K562 (cell line): ENCODE measurements around the gene SERTAD1. TPM values are rescaled to one million over a fixed set of nuclear protein-coding genes. Genes with fewer than 3 reads are reported as not detected.

Experiments used
- ATAC-seq: fragments of 200-7000 bp; cut with Tn5 transposase; 3 replicates; pipeline ENCODE4 v1.9.1; 2020; ENCODE audit warnings: moderate library complexity
- BruUV-seq: library from RNA; stranded (reverse); fragments of 400-500 nt; replicated peaks from 2 replicates; lab custom pipeline; 2021; lab: Mats Ljungman, UMichigan
- CTCF ChIA-PET: fragments of 300-600 bp; formaldehyde crosslinking; extraction: SDS; loops from one replicate; lab custom pipeline; 2021; ENCODE audit warnings: low intra/inter-chr PET ratio; lab: Yijun Ruan, JAX
- POLR2A ChIA-PET: fragments of 300-600, 350-650 bp; sonication (Branson Sonifier 250); formaldehyde crosslinking; extraction: SDS; loops from one replicate; lab custom pipeline; 2021; ENCODE audit warnings: antibody characterized with exemption, inconsistent platforms; lab: Yijun Ruan, JAX
- DNase-seq, 4 experiments: peaks; one replicate each; pipeline versions ENCODE4 v3.0.0 to v3.0.0-alpha.2; 2011 to 2018; ENCODE audit warnings: low spot score in 3 of 4, mixed read lengths in 3 of 4; ENCODE audit errors: extremely low read depth in 1 of 4
- FAIRE-seq: peaks from 2 replicates; lab custom pipeline; 2011; peaks lifted over from hg19 to GRCh38; lab: Jason Lieb, UNC
- H2AFZ ChIP-seq: 2 replicates; pipeline ENCODE4 v1.6.0; 2011; ENCODE audit warnings: low read depth, low read length, control low read depth, inconsistent platforms
- H3K27ac ChIP-seq: fragments of 200-600 bp; 3 replicates; pipeline ENCODE4 v1.8.0; 2011; ENCODE audit warnings: low read depth, mild to moderate bottlenecking, control low read depth, inconsistent platforms, low read length, moderate library complexity, mixed read lengths; ENCODE audit errors: extremely low read depth
- H3K27me3 ChIP-seq, 2 experiments: fragments of 300-600 bp in 1 of 2; 2 replicates in 1 of 2; 3 replicates in 1 of 2; pipeline versions ENCODE4 v1.6.0 to v1.8.0; 2011; ENCODE audit warnings: inconsistent platforms in 2 of 2, low read length in 2 of 2, mild to moderate bottlenecking in 1 of 2, mixed read lengths in 1 of 2, moderate library complexity in 1 of 2; ENCODE audit not compliant: control insufficient read depth in 2 of 2, insufficient read depth in 2 of 2
- H3K36me3 ChIP-seq: fragments of 300-600 bp; 3 replicates; pipeline ENCODE4 v1.8.0; 2011; ENCODE audit warnings: mild to moderate bottlenecking, low read length, inconsistent platforms; ENCODE audit not compliant: control insufficient read depth, insufficient read depth
- H3K4me1 ChIP-seq, 2 experiments: fragments of 200-600 bp in 1 of 2; replicated peaks in 1 of 2; 2 replicates in 1 of 2; 3 replicates in 1 of 2; pipeline versions ENCODE4 v1.5.1 to v1.8.0; 2011; ENCODE audit warnings: inconsistent platforms in 2 of 2, low read length in 2 of 2, mild to moderate bottlenecking in 1 of 2, mixed read lengths in 1 of 2, moderate library complexity in 1 of 2; ENCODE audit not compliant: control insufficient read depth in 2 of 2, insufficient read depth in 2 of 2
- H3K4me2 ChIP-seq: 2 replicates; pipeline ENCODE4 v1.6.1; 2011; ENCODE audit warnings: low read length, control low read depth, inconsistent platforms, mixed read lengths; ENCODE audit not compliant: insufficient read depth
- H3K4me3 ChIP-seq: fragments of 200-600 bp; sonication (generic), shearing (Covaris generic); 2 replicates; pipeline ENCODE4 v1.5.1; 2016; ENCODE audit warnings: control low read depth, inconsistent platforms
- H3K79me2 ChIP-seq: fragments of 200-600 bp; 3 replicates; pipeline ENCODE4 v1.8.0; 2011; ENCODE audit warnings: low read length, inconsistent platforms; ENCODE audit not compliant: control insufficient read depth, insufficient read depth
- H3K9ac ChIP-seq, 2 experiments: 2 replicates each; pipeline versions ENCODE4 v1.6.0 to v1.6.1; 2011; ENCODE audit warnings: low read depth in 2 of 2, low read length in 2 of 2, control low read depth in 1 of 2, inconsistent platforms in 1 of 2, mild to moderate bottlenecking in 1 of 2, mixed read lengths in 1 of 2; ENCODE audit not compliant: insufficient read depth in 1 of 2
- H3K9me1 ChIP-seq: one replicate; pipeline ENCODE4 v1.6.0; 2011; ENCODE audit warnings: inconsistent platforms, mild to moderate bottlenecking, low read length, moderate library complexity; ENCODE audit not compliant: control insufficient read depth, insufficient read depth
- H3K9me3 ChIP-seq: replicated peaks from 2 replicates; pipeline ENCODE4 v1.5.1; 2011; ENCODE audit warnings: low read depth, low read length, inconsistent platforms; ENCODE audit not compliant: control insufficient read depth, insufficient read depth
- H4K20me1 ChIP-seq: replicated peaks from 2 replicates; pipeline ENCODE4 v1.6.1; 2011; ENCODE audit warnings: low read length, inconsistent platforms, mixed read lengths; ENCODE audit not compliant: control insufficient read depth, insufficient read depth
- ARHGAP35 ChIP-seq: fragments of 450-650 bp; IDR thresholded peaks from 2 replicates; pipeline ENCODE4 v1.6.1; 2018; ENCODE audit not compliant: partially characterized antibody
- CBX8 ChIP-seq: fragments of 200-600 bp; sonication (generic); IDR thresholded peaks from 2 replicates; pipeline ENCODE4 v1.6.1; 2012; ENCODE audit warnings: borderline replicate concordance, mixed run types, low read depth, mild to moderate bottlenecking, moderate library complexity, mixed read lengths, low read length, control low read depth, inconsistent platforms; ENCODE audit not compliant: poor library complexity, severe bottlenecking; ENCODE audit errors: extremely low read depth
- DNMT1 ChIP-seq: fragments of 450-650 bp; IDR thresholded peaks from 2 replicates; pipeline ENCODE4 v1.6.1; 2016; ENCODE audit warnings: antibody characterized with exemption, mild to moderate bottlenecking
- GABPB2 ChIP-seq: fragments of 250-450 bp; sonication (Bioruptor Pico); conservative IDR thresholded peaks from 2 replicates; pipeline ENCODE4 v1.5.1; 2021; ENCODE audit warnings: mild to moderate bottlenecking
- GTF2F1 ChIP-seq: IDR thresholded peaks from 2 replicates; pipeline ENCODE4 v1.6.1; 2011; ENCODE audit warnings: low read depth, low read length, improper control_type of control experiment
- HNRNPLL ChIP-seq: fragments of 200-400 bp; formaldehyde crosslinking; IDR thresholded peaks from 2 replicates; pipeline ENCODE4 v1.6.1; 2017; ENCODE audit warnings: low read length, low read depth, mild to moderate bottlenecking; ENCODE audit not compliant: poor library complexity, severe bottlenecking
- MTA2 ChIP-seq: fragments of 450-650 bp; IDR thresholded peaks from 2 replicates; pipeline ENCODE4 v1.6.1; 2016; ENCODE audit warnings: low read depth
- NR4A1 ChIP-seq, 2 experiments: fragments of 250-450 bp in 1 of 2; fragments of 450-650 bp in 1 of 2; sonication (Bioruptor Pico) in 1 of 2; IDR thresholded peaks; 2 replicates each; pipeline versions ENCODE4 v1.4.0 to v1.6.1; 2016 to 2020; ENCODE audit warnings: mild to moderate bottlenecking in 2 of 2, missing compliant biosample characterization in 1 of 2, missing genetic modification characterization in 1 of 2, moderate library complexity in 1 of 2
- TFAM ChIP-seq: fragments of 250-450 bp; sonication (Bioruptor Pico); conservative IDR thresholded peaks from 2 replicates; pipeline ENCODE4 v1.5.0; 2021; ENCODE audit warnings: mild to moderate bottlenecking, moderate library complexity
- ZEB2 ChIP-seq: fragments of 450-650 bp; IDR thresholded peaks from 2 replicates; pipeline ENCODE4 v1.6.1; 2016
- ZNF121 ChIP-seq: sonication (generic); formaldehyde crosslinking; conservative IDR thresholded peaks from 2 replicates; pipeline ENCODE4 v1.8.0; 2022; ENCODE audit warnings: missing genetic modification reagents
- ZNF586 ChIP-seq: fragments of 450-650 bp; formaldehyde crosslinking; conservative IDR thresholded peaks from 2 replicates; pipeline ENCODE4 v1.4.0; 2020; ENCODE audit warnings: mild to moderate bottlenecking, moderate library complexity
- WGBS: fragments of 100-300 bp; shearing (Covaris generic); methylation state at CpG from one replicate; pipeline ENCODE4 v1.1.6; 2016; ENCODE audit warnings: low coverage, mixed read lengths; ENCODE audit not compliant: insufficient coverage; ENCODE audit errors: missing lambda C conversion rate; 5-methylcytosine and 5-hydroxymethylcytosine counted together
- in situ Hi-C: fragments of 300-500 bp; cut with MboI; formaldehyde crosslinking; loops from 4 replicates; pipeline ENCODE4 v1.15.0; 2018; ENCODE audit warnings: inconsistent platforms, mixed read lengths
- intact Hi-C: fragments of 100-400 bp; cut with micrococcal nuclease; formaldehyde crosslinking; loops from 2 replicates; pipeline ENCODE4 v1.14.2; 2022
- polyA plus RNA-seq, 8 experiments: library from polyadenylated mRNA; depleted of rRNA in 4 of 8; stranded (reverse) in 5 of 8; unstranded in 3 of 8; fragments of >200 nt; fragmentation: Nextera tagmentation in 2 of 8; fragmentation: Illumina TruSeq in 1 of 8; extraction: Ambion mirVana in 2 of 8; extraction: Trizol in 1 of 8; gene quantifications; 2 replicates each; pipeline versions ENCODE4 v1.2.1 to v1.2.3, GENCODE V29; 2011 to 2014; ENCODE audit warnings: inconsistent platforms in 1 of 8, missing spikeins in 1 of 8
- total RNA-seq, 7 experiments: library from RNA; depleted of rRNA in 6 of 7; stranded (reverse); fragments of >200 nt in 6 of 7; fragmentation: Illumina TruSeq in 2 of 7; extraction: Trizol in 2 of 7; gene quantifications; 2 replicates each; pipeline versions ENCODE4 v1.2.1 to v1.2.3, GENCODE V29; 2011 to 2021; ENCODE audit warnings: low replicate concordance in 1 of 7
- TF ChIP-seq, protein P1 (sequence below): fragments of 450-650 bp; formaldehyde crosslinking; IDR thresholded peaks from 2 replicates; pipeline ENCODE4 v1.4.0; 2022; ENCODE audit warnings: missing genetic modification characterization
- TF ChIP-seq, protein P2 (sequence below): fragments of 250-450 bp; sonication (Bioruptor Pico); IDR thresholded peaks from 2 replicates; pipeline ENCODE4 v1.8.0; 2021; ENCODE audit warnings: moderate library complexity, mild to moderate bottlenecking, inconsistent platforms
- TF ChIP-seq, protein P3 (sequence below): fragments of 450-650 bp; formaldehyde crosslinking; IDR thresholded peaks from 2 replicates; pipeline ENCODE4 v1.4.0; 2020; ENCODE audit warnings: mild to moderate bottlenecking
- TF ChIP-seq, protein P4 (sequence below): sonication (generic); formaldehyde crosslinking; IDR thresholded peaks from 2 replicates; pipeline ENCODE4 v1.8.1; 2022; ENCODE audit warnings: missing genetic modification reagents

The SERTAD1 gene
- total and polyA plus RNA-seq, 9 of the 15 experiments (the other 6 are each of a cell fraction or from before 2014, with no cell fraction given) = 0.15 to 8.7 (median 4.9) TPM

DNA sequence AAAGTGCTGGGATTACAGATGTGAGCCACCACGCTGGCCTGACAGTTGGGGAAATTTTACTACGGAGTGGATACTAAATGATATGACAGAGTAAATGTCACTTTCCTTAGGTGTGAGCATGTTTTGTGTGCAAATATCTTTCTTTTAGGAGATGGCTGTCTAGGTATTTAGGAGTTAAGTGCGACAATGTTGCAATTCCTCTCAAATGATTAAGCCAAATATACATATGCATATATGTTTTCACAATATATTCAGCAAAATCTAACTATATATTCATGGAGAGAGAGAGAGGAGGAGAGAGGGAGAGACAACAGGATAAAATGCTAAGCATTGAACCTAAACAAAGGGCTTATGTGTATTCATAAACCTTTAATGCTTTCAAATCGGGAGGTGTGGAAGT lies 23.7 kb upstream of the SERTAD1 start (continued):
- TF ChIP-seq, protein P1, sequence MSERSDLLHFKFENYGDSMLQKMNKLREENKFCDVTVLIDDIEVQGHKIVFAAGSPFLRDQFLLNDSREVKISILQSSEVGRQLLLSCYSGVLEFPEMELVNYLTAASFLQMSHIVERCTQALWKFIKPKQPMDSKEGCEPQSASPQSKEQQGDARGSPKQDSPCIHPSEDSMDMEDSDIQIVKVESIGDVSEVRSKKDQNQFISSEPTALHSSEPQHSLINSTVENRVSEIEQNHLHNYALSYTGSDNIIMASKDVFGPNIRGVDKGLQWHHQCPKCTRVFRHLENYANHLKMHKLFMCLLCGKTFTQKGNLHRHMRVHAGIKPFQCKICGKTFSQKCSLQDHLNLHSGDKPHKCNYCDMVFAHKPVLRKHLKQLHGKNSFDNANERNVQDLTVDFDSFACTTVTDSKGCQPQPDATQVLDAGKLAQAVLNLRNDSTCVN (CRISPR knock-in tag) = no peak
- TF ChIP-seq ZEB2 (no peak), HNRNPLL (no peak), ZNF586 (CRISPR knock-in tag) (no peak)
- TF ChIP-seq, all 486 proteins: peak for 0

DNA sequence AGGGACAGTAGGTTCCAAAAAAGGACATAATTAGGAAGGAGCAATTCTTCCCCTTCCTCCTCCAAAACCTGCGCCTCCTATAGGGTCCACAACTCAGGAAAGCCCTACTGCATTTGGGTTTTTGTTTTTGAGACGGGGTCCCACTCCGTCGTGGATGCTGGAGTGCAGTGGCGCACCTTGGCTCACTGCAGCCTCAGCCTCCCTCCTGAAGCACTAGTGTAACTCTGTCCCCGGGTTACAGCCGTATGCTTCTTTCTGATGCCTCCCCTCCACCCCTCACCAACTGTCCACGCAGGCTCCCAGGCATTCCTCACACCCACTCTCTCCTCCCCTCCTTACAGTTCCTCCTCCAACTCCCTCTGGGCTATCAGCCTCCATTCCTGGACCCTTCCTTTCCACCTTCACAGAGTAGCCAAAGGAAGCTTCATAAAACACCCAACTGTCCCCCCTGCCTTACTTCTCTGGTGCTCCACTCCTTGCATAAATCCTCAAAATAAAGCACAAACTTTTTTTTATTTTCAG lies 20.5 kb upstream of the SERTAD1 start:
- CTCF ChIA-PET = no interaction called here
- TF ChIP-seq NR4A1 (CRISPR knock-in tag; IDR thresholded peaks at IDR 0.05) (no peak), NR4A1 (tag; IDR thresholded peaks at IDR 0.05) (peak; percentile 54; the same call in 1 of the 2 replicates), ZNF121 (CRISPR knock-in tag) (no peak), GTF2F1 (no peak), ARHGAP35 (no peak), TFAM (CRISPR knock-in tag) (no peak), MTA2 (no peak), DNMT1 (no peak), GABPB2 (CRISPR knock-in tag) (peak; percentile 83), CBX8 (no peak)
- TF ChIP-seq, protein P2, sequence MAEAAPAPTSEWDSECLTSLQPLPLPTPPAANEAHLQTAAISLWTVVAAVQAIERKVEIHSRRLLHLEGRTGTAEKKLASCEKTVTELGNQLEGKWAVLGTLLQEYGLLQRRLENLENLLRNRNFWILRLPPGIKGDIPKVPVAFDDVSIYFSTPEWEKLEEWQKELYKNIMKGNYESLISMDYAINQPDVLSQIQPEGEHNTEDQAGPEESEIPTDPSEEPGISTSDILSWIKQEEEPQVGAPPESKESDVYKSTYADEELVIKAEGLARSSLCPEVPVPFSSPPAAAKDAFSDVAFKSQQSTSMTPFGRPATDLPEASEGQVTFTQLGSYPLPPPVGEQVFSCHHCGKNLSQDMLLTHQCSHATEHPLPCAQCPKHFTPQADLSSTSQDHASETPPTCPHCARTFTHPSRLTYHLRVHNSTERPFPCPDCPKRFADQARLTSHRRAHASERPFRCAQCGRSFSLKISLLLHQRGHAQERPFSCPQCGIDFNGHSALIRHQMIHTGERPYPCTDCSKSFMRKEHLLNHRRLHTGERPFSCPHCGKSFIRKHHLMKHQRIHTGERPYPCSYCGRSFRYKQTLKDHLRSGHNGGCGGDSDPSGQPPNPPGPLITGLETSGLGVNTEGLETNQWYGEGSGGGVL (CRISPR knock-in tag) = no peak
- TF ChIP-seq, protein P3, sequence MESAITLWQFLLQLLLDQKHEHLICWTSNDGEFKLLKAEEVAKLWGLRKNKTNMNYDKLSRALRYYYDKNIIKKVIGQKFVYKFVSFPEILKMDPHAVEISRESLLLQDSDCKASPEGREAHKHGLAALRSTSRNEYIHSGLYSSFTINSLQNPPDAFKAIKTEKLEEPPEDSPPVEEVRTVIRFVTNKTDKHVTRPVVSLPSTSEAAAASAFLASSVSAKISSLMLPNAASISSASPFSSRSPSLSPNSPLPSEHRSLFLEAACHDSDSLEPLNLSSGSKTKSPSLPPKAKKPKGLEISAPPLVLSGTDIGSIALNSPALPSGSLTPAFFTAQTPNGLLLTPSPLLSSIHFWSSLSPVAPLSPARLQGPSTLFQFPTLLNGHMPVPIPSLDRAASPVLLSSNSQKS (CRISPR knock-in tag) = no peak
- TF ChIP-seq, protein P4, sequence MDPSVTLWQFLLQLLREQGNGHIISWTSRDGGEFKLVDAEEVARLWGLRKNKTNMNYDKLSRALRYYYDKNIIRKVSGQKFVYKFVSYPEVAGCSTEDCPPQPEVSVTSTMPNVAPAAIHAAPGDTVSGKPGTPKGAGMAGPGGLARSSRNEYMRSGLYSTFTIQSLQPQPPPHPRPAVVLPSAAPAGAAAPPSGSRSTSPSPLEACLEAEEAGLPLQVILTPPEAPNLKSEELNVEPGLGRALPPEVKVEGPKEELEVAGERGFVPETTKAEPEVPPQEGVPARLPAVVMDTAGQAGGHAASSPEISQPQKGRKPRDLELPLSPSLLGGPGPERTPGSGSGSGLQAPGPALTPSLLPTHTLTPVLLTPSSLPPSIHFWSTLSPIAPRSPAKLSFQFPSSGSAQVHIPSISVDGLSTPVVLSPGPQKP (CRISPR knock-in tag) = no peak

More for the DNA sequence above, 20.5 kb upstream of the SERTAD1 start:
- Histone ChIP-seq H3K9ac (peak overlapping the region; percentile 70 to 77; a peak in 3 of 4 replicates), H3K9me1 (no peaks in the 10 kb centered on the region), H3K27ac (peak overlapping the region; percentile 95), H2AFZ (no peak overlapping the region), H3K4me3 (no peak overlapping the region), H3K36me3 (peaks cover 47% of the 10 kb centered on the region), H3K27me3 (no peaks in the 10 kb centered on the region), H4K20me1 (peaks cover 16% of the 10 kb centered on the region), H3K9me3 (no peaks in the 10 kb centered on the region), H3K4me2 (peak overlapping the region; percentile 70), H3K4me1 (peaks cover 23 to 29% of the 10 kb centered on the region in 2 experiments), H3K79me2 (peaks cover 27% of the 10 kb centered on the region)
- intact Hi-C loops (no loop called here), in situ Hi-C loops (no loop called here)
- no TSS peak for BruUV-seq
- no peak for ATAC-seq
- WGBS = 43% methylated on average over 8 of the region's 8 CpGs
- peak in 1 of 4 experiments; percentile 30 for DNase-seq
- no peak for FAIRE-seq
- POLR2A ChIA-PET = interaction anchor here (0.7 to 3.1 kb wide), 9 partner anchors 9 to 156 kb away, joined by 3 to 27 read pairs (median 5); partner anchors contain the start of gene BLVRB
